HUES6 (cell line): ENCODE data around the gene NUDT8.
"Not testable (repeated sequence)": the region's sequence is repeated elsewhere in the genome, so short reads cannot be mapped to it uniquely, and the experiment has no call there.

Source experiments
- H3K27ac ChIP-seq: 2 replicates; pipeline ENCODE4 v1.7.0; 2013; ENCODE audit warnings: low read depth, mild to moderate bottlenecking, low read length, inconsistent platforms
- H3K27me3 ChIP-seq: 2 replicates; pipeline ENCODE4 v1.6.1; 2013; ENCODE audit warnings: low read length; ENCODE audit not compliant: control insufficient read depth, insufficient read depth
- H3K36me3 ChIP-seq: 2 replicates; pipeline ENCODE4 v1.6.1; 2013; ENCODE audit warnings: low read length; ENCODE audit not compliant: control insufficient read depth, insufficient read depth
- H3K4me1 ChIP-seq: 2 replicates; pipeline ENCODE4 v1.6.1; 2013; ENCODE audit warnings: low read length; ENCODE audit not compliant: control insufficient read depth, insufficient read depth
- H3K4me3 ChIP-seq: 2 replicates; pipeline ENCODE4 v1.5.1; 2013; ENCODE audit warnings: low read depth, low read length
- H3K9ac ChIP-seq: one replicate; pipeline ENCODE4 v1.6.1; 2013; ENCODE audit warnings: mild to moderate bottlenecking, low read length
- H3K9me3 ChIP-seq: 2 replicates; pipeline ENCODE4 v1.6.1; 2013; ENCODE audit warnings: low read depth, low read length; ENCODE audit not compliant: control insufficient read depth, insufficient read depth

The NUDT8 gene

GRCh38 chr11:67659651-67660165 is 30.0 kb upstream of the NUDT8 start:
- peaks cover 26% of the 10 kb centered on the region for H3K9me3 ChIP-seq
- not testable (repeated sequence) for H3K36me3 ChIP-seq, H3K9ac ChIP-seq, H3K27me3 ChIP-seq, H3K4me1 ChIP-seq, H3K27ac ChIP-seq, H3K4me3 ChIP-seq

- Histone ChIP-seq H3K27ac (no peak overlapping the region), H3K9ac (no peak overlapping the region), H3K27me3 (no peaks in the 10 kb centered on the region; the same call in 1 of the 2 replicates), H3K9me3 (peaks cover 26% of the 10 kb centered on the region), H3K36me3 (no peaks in the 10 kb centered on the region), H3K4me3 (no peak overlapping the region), H3K4me1 (no peaks in the 10 kb centered on the region)
Observed at GRCh38 chr11:67657300-67657699, 27.6 kb upstream of the NUDT8 start.

GRCh38 chr11:67656278-67656922 is 26.7 kb upstream of the NUDT8 start:
- Histone ChIP-seq H3K27ac (no peak overlapping the region), H3K9ac (no peak overlapping the region), H3K36me3 (no peaks in the 10 kb centered on the region), H3K4me1 (no peaks in the 10 kb centered on the region), H3K4me3 (no peak overlapping the region), H3K27me3 (no peaks in the 10 kb centered on the region), H3K9me3 (peaks cover 26% of the 10 kb centered on the region)

GRCh38 chr11:67654225-67654624 is 24.5 kb upstream of the NUDT8 start:
- Histone ChIP-seq H3K9ac (no peak overlapping the region), H3K27ac (no peak overlapping the region), H3K9me3 (peaks cover 26% of the 10 kb centered on the region), H3K27me3 (no peaks in the 10 kb centered on the region), H3K36me3 (no peaks in the 10 kb centered on the region), H3K4me3 (no peak overlapping the region), H3K4me1 (no peaks in the 10 kb centered on the region)

GRCh38 chr11:67652965-67653845 is 23.5 kb upstream of the NUDT8 start:
- Histone ChIP-seq H3K4me1 (no peaks in the 10 kb centered on the region), H3K9ac (no peak overlapping the region), H3K4me3 (no peak overlapping the region), H3K27ac (no peak overlapping the region), H3K9me3 (peaks cover 26% of the 10 kb centered on the region), H3K36me3 (no peaks in the 10 kb centered on the region), H3K27me3 (no peaks in the 10 kb centered on the region)

GRCh38 chr11:67651976-67652781 is 22.4 kb upstream of the NUDT8 start:
- no peak overlapping the region for H3K27ac ChIP-seq
- no peaks in the 10 kb centered on the region for H3K4me1 ChIP-seq
- H3K36me3 ChIP-seq = no peaks in the 10 kb centered on the region
- H3K9ac ChIP-seq = no peak overlapping the region
- peaks cover 19% of the 10 kb centered on the region for H3K9me3 ChIP-seq
- H3K4me3 ChIP-seq = no peak overlapping the region
- H3K27me3 ChIP-seq = no peaks in the 10 kb centered on the region

- H3K9ac ChIP-seq = no peak overlapping the region
- H3K4me3 ChIP-seq = no peak overlapping the region
- no peaks in the 10 kb centered on the region for H3K4me1 ChIP-seq
- H3K27ac ChIP-seq = no peak overlapping the region
- H3K9me3 ChIP-seq = no peaks in the 10 kb centered on the region
- H3K36me3 ChIP-seq = no peaks in the 10 kb centered on the region
- no peaks in the 10 kb centered on the region; the same call in 1 of the 2 replicates for H3K27me3 ChIP-seq
Observed at GRCh38 chr11:67649634-67650510, 20.1 kb upstream of the NUDT8 start.

- Histone ChIP-seq H3K4me1 (no peaks in the 10 kb centered on the region), H3K27me3 (no peaks in the 10 kb centered on the region; the same call in 1 of the 2 replicates), H3K9ac (no peak overlapping the region), H3K4me3 (no peak overlapping the region), H3K27ac (no peak overlapping the region), H3K36me3 (no peaks in the 10 kb centered on the region), H3K9me3 (no peaks in the 10 kb centered on the region)
Observed at GRCh38 chr11:67648796-67649613, 19.3 kb upstream of the NUDT8 start.

GRCh38 chr11:67648140-67648795 is 18.5 kb upstream of the NUDT8 start:
- H3K9me3 ChIP-seq = no peaks in the 10 kb centered on the region
- H3K27me3 ChIP-seq = no peaks in the 10 kb centered on the region; the same call in 1 of the 2 replicates
- no peak overlapping the region for H3K27ac ChIP-seq
- H3K4me1 ChIP-seq = no peaks in the 10 kb centered on the region
- no peak overlapping the region for H3K4me3 ChIP-seq
- H3K9ac ChIP-seq = no peak overlapping the region
- no peaks in the 10 kb centered on the region for H3K36me3 ChIP-seq
